HepG2 (cell line): ENCODE measurements around the gene CTDP1. TPM values are rescaled to one million over a fixed set of nuclear protein-coding genes. Genes with fewer than 3 reads are reported as not detected.
A peak's percentile ranks its signal among the peaks of the same experiment; 100 is the strongest.

ENCODE experiments used
- ATAC-seq: fragments of 200-7000 bp; cut with Tn5 transposase; 3 replicates; pipeline ENCODE4 v1.9.1; 2020; ENCODE audit warnings: mild to moderate bottlenecking, moderate library complexity
- BruUV-seq: library from RNA; stranded (reverse); fragments of 400-500 nt; replicated peaks from 2 replicates; lab custom pipeline; 2021; lab: Mats Ljungman, UMichigan
- CTCF ChIA-PET: fragments of 300-600 bp; formaldehyde crosslinking; extraction: SDS; loops from one replicate; lab custom pipeline; 2021; ENCODE audit warnings: low total read pairs, inconsistent platforms, low intra/inter-chr PET ratio; lab: Yijun Ruan, JAX
- POLR2A ChIA-PET: fragments of 350-600 bp; sonication (Branson Sonifier 250); formaldehyde crosslinking; loops from one replicate; lab custom pipeline; 2020; ENCODE audit warnings: antibody characterized with exemption, inconsistent platforms; lab: Yijun Ruan, JAX
- DNase-seq: peaks from one replicate; pipeline ENCODE4 v3.0.0-alpha.2; 2015; ENCODE audit warnings: low spot score
- FAIRE-seq: peaks from 3 replicates; lab custom pipeline; 2011; peaks lifted over from hg19 to GRCh38; lab: Jason Lieb, UNC
- H2AFZ ChIP-seq: one replicate; pipeline ENCODE4 v1.6.1; 2011; ENCODE audit warnings: low read length, inconsistent platforms
- H3K27ac ChIP-seq: fragments of 300-600 bp; 3 replicates; pipeline ENCODE4 v1.8.0; 2011; ENCODE audit warnings: mixed run types, mild to moderate bottlenecking, mixed read lengths, low read length, inconsistent platforms; ENCODE audit not compliant: insufficient read depth; ENCODE audit errors: extremely low read length
- H3K27me3 ChIP-seq, 2 experiments: fragments of 200-600 bp in 1 of 2; 2 replicates in 1 of 2; 3 replicates in 1 of 2; pipeline versions ENCODE4 v1.6.0 to v1.8.0; 2011; ENCODE audit warnings: low read length in 2 of 2, mild to moderate bottlenecking in 2 of 2, moderate library complexity in 2 of 2, inconsistent platforms in 1 of 2; ENCODE audit not compliant: insufficient read depth in 2 of 2, control insufficient read depth in 1 of 2
- H3K36me3 ChIP-seq, 2 experiments: fragments of 200-600 bp in 1 of 2; replicated peaks in 1 of 2; 2 replicates in 1 of 2; 3 replicates in 1 of 2; pipeline versions ENCODE4 v1.5.1 to v1.8.0; 2011; ENCODE audit warnings: low read length in 2 of 2, inconsistent platforms in 1 of 2; ENCODE audit not compliant: insufficient read depth in 2 of 2, control insufficient read depth in 1 of 2
- H3K4me1 ChIP-seq: 2 replicates; pipeline ENCODE4 v1.5.1; 2012; ENCODE audit warnings: low read length, inconsistent platforms; ENCODE audit not compliant: insufficient read depth
- H3K4me2 ChIP-seq: 2 replicates; pipeline ENCODE4 v1.6.0; 2011; ENCODE audit warnings: low read depth, low read length, inconsistent platforms
- H3K4me3 ChIP-seq, 3 experiments: fragments of 200-600 bp in 1 of 3; sonication (generic), shearing (Covaris generic) in 1 of 3; replicated peaks in 1 of 3; 2 replicates each; pipeline ENCODE4 v1.5.1; 2011 to 2016; ENCODE audit warnings: low read length in 3 of 3, inconsistent platforms in 2 of 3, low read depth in 2 of 3, mild to moderate bottlenecking in 2 of 3, control low read depth in 1 of 3, mixed read lengths in 1 of 3; ENCODE audit not compliant: insufficient read depth in 1 of 3
- H3K79me2 ChIP-seq: one replicate; pipeline ENCODE4 v1.6.1; 2011; ENCODE audit warnings: low read length, inconsistent platforms; ENCODE audit not compliant: insufficient read depth
- H3K9ac ChIP-seq: 2 replicates; pipeline ENCODE4 v1.6.0; 2011; ENCODE audit warnings: mild to moderate bottlenecking, low read depth, low read length, inconsistent platforms; ENCODE audit not compliant: insufficient read depth
- H3K9me3 ChIP-seq: 2 replicates; pipeline ENCODE4 v1.5.1; 2012; ENCODE audit warnings: mild to moderate bottlenecking, low read length
- H4K20me1 ChIP-seq: 2 replicates; pipeline ENCODE4 v1.6.0; 2011; ENCODE audit warnings: inconsistent platforms, mild to moderate bottlenecking, low read length, moderate library complexity; ENCODE audit not compliant: insufficient read depth
- TFDP1 ChIP-seq: IDR thresholded peaks from 2 replicates; pipeline ENCODE4 v1.6.1; 2016; ENCODE audit warnings: missing compliant biosample characterization, missing genetic modification reagents, borderline replicate concordance
- ZBTB7B ChIP-seq: sonication (generic); formaldehyde crosslinking; IDR thresholded peaks from 2 replicates; pipeline ENCODE4 v1.4.0; 2020; ENCODE audit warnings: missing genetic modification reagents
- ZFP36L1 ChIP-seq: sonication (generic); formaldehyde crosslinking; IDR thresholded peaks from 2 replicates; pipeline ENCODE4 v1.8.0; 2022; ENCODE audit warnings: mild to moderate bottlenecking, missing genetic modification reagents, moderate library complexity
- ZNF263 ChIP-seq: sonication (generic); formaldehyde crosslinking; IDR thresholded peaks from 2 replicates; pipeline ENCODE4 v1.4.0; 2020; ENCODE audit warnings: missing genetic modification reagents
- ZNF646 ChIP-seq: sonication (generic); formaldehyde crosslinking; IDR thresholded peaks from 2 replicates; pipeline ENCODE4 v1.9.0; 2021; ENCODE audit warnings: mild to moderate bottlenecking, missing genetic modification reagents
- WGBS: methylation state at CpG from one replicate; pipeline ENCODE4 v1.1.6; 2017; ENCODE audit warnings: low lambda C conversion rate; 5-methylcytosine and 5-hydroxymethylcytosine counted together
- in situ Hi-C: cut with HindIII; loops from 2 replicates; pipeline ENCODE4 v1.10.0; 2017; ENCODE audit warnings: low pct_unique_long_range_greater_than_20kb; ENCODE audit not compliant: extremely low pct_ligation_motif_present
- intact Hi-C: fragments of 100-400 bp; cut with micrococcal nuclease; formaldehyde crosslinking; loops from one replicate; pipeline ENCODE4 v1.10.0; 2022; ENCODE audit not compliant: unreplicated experiment
- polyA plus RNA-seq, 8 experiments: library from polyadenylated mRNA; depleted of rRNA in 3 of 8; stranded (reverse) in 7 of 8; unstranded in 1 of 8; fragments of >200 nt; fragmentation: Illumina TruSeq in 4 of 8; extraction: Trizol in 4 of 8; gene quantifications; 2 replicates each; pipeline versions ENCODE4 v1.2.1 to v1.2.3, GENCODE V29; 2011 to 2016; ENCODE audit warnings: low read depth in 4 of 8, missing spikeins in 1 of 8, mixed read lengths in 1 of 8; ENCODE audit not compliant: insufficient read depth in 1 of 8
- total RNA-seq, 5 experiments: library from RNA; depleted of rRNA; stranded (reverse); fragments of >200 nt; fragmentation: Illumina TruSeq; extraction: Trizol; gene quantifications; 2 replicates each; pipeline ENCODE4 v1.2.3, GENCODE V29; 2016; ENCODE audit warnings: low read depth in 1 of 5

CTDP1 gene
- total and polyA plus RNA-seq, 2 of the 13 experiments (the other 11 are each of a cell fraction or from before 2014, with no cell fraction given) = 6.9 to 11.0 TPM

GRCh38 chr18:79732721-79733025 is 53.1 kb downstream of the CTDP1 start:
- H3K4me2 ChIP-seq = no peak overlapping the region
- peaks cover 19 to 69% of the 10 kb centered on the region in 2 experiments; a peak in 4 of 5 replicates for H3K36me3 ChIP-seq
- CTCF ChIA-PET = no interaction called here
- POLR2A ChIA-PET = no interaction called here
- no peak overlapping the region for H3K4me3 ChIP-seq
- no TSS peak for BruUV-seq
- DNase-seq = no peak
- no peaks in the 10 kb centered on the region for H3K27me3 ChIP-seq
- 95% methylated on average over 9 of the region's 9 CpGs for WGBS
- no peak for FAIRE-seq
- no peak for ATAC-seq
- H2AFZ ChIP-seq = no peak overlapping the region
- H3K9ac ChIP-seq = no peak overlapping the region
- intact Hi-C loops (no loop called here), in situ Hi-C loops (no loop called here)
- no peaks in the 10 kb centered on the region for H3K4me1 ChIP-seq
- H4K20me1 ChIP-seq = 0 out of 2 replicates have a peak, but pooled peaks cover 3% of the 10 kb centered on the region
- no peaks in the 10 kb centered on the region for H3K9me3 ChIP-seq
- TF ChIP-seq ZFP36L1 (CRISPR knock-in tag) (no peak), TFDP1 (CRISPR knock-in tag) (no peak), ZNF646 (no peak), ZBTB7B (CRISPR knock-in tag) (no peak), ZNF263 (peak; percentile 93)
- H3K79me2 ChIP-seq = no peaks in the 10 kb centered on the region
- no peak overlapping the region for H3K27ac ChIP-seq
